PFSK-1 (cell line): ENCODE results near the gene STAP2.

ENCODE experiments used
- POLR2AphosphoS5 ChIP-seq: IDR thresholded peaks from 2 replicates; pipeline ENCODE4 v1.6.1; 2012; ENCODE audit warnings: low read depth, mild to moderate bottlenecking, control low read depth, low read length, moderate library complexity
- SIN3A ChIP-seq: IDR thresholded peaks from 2 replicates; pipeline ENCODE4 v1.6.1; 2012; ENCODE audit warnings: mild to moderate bottlenecking, low read length, moderate library complexity, borderline replicate concordance; ENCODE audit not compliant: insufficient read depth
- TAF1 ChIP-seq: IDR thresholded peaks from 2 replicates; pipeline ENCODE4 v1.6.1; 2012; ENCODE audit warnings: low read length, control low read depth, borderline replicate concordance; ENCODE audit not compliant: insufficient read depth

- TF ChIP-seq TAF1 (no peak), POLR2AphosphoS5 (no peak), SIN3A (no peak)
These were observed 22.1 kb upstream of the STAP2 start for GRCh38 chr19:4360641-4361151.
